COLO668 (cell line): ENCODE measurements around the gene ITGA11.

Experiments used
- DNase-seq: peaks from one replicate; lab custom pipeline; 2025; ENCODE audit not compliant: unreplicated experiment; lab: John Stamatoyannopoulos, UW

Gene ITGA11

GRCh38 chr15:68431792-68432401 lies at the start of gene ITGA11:
Gene ITGA11 (minus strand): TSS chr15:68432163. CDS start chr15:68432066, 97 bp downstream.
- DNase-seq, result peak; percentile 55

- DNase-seq, result no peak
Observed at GRCh38 chr15:68481321-68481720, 49.4 kb upstream of the ITGA11 start.

GRCh38 chr15:68480296-68480695 lies 48.3 kb upstream of the ITGA11 start:
- no peak for DNase-seq

- DNase-seq, result no peak
Observed at GRCh38 chr15:68479870-68480269, 47.9 kb upstream of the ITGA11 start.

GRCh38 chr15:68479406-68479805 lies 47.4 kb upstream of the ITGA11 start:
- no peak for DNase-seq

GRCh38 chr15:68478853-68479252 lies 46.9 kb upstream of the ITGA11 start:
- no peak for DNase-seq

GRCh38 chr15:68475449-68475848 lies 43.5 kb upstream of the ITGA11 start:
- no peak for DNase-seq

- DNase-seq, result no peak
Observed at GRCh38 chr15:68471541-68471940, 39.6 kb upstream of the ITGA11 start.

GRCh38 chr15:68470976-68471375 lies 39.0 kb upstream of the ITGA11 start:
- no peak for DNase-seq

- DNase-seq, result no peak
Observed at GRCh38 chr15:68470049-68470742, 38.2 kb upstream of the ITGA11 start.

GRCh38 chr15:68469162-68470048 lies 37.4 kb upstream of the ITGA11 start:
- no peak for DNase-seq

GRCh38 chr15:68466876-68467275 lies 34.9 kb upstream of the ITGA11 start:
- DNase-seq, result no peak

GRCh38 chr15:68465861-68466560 lies 34.0 kb upstream of the ITGA11 start:
- DNase-seq, result no peak

GRCh38 chr15:68464448-68465090 lies 32.6 kb upstream of the ITGA11 start:
- DNase-seq, result no peak

GRCh38 chr15:68463996-68464395 lies 32.0 kb upstream of the ITGA11 start:
- DNase-seq, result no peak

- DNase-seq, result no peak
Observed at GRCh38 chr15:68463444-68463843, 31.5 kb upstream of the ITGA11 start.

GRCh38 chr15:68460166-68460565 lies 28.2 kb upstream of the ITGA11 start:
- DNase-seq, result no peak

- no peak for DNase-seq
Observed at GRCh38 chr15:68450192-68450591, 18.2 kb upstream of the ITGA11 start.

- DNase-seq, result no peak
Observed at GRCh38 chr15:68449389-68449788, 17.4 kb upstream of the ITGA11 start.

- DNase-seq, result no peak
Observed at GRCh38 chr15:68447976-68448755, 16.2 kb upstream of the ITGA11 start.
